HEK293 (cell line): ENCODE measurements around the gene RIBC2.

ENCODE experiments used
- CTCF ChIA-PET: fragments of 350-600 bp; formaldehyde crosslinking; extraction: SDS; loops from one replicate; lab custom pipeline; 2021; ENCODE audit warnings: antibody characterized with exemption; lab: Yijun Ruan, JAX
- POLR2A ChIA-PET: fragments of 300-600 bp; formaldehyde crosslinking; extraction: SDS; loops from one replicate; lab custom pipeline; 2020; ENCODE audit warnings: antibody characterized with exemption, inconsistent platforms; lab: Yijun Ruan, JAX
- H3K27ac ChIP-seq: fragments of 200-500 bp; sonication (Bioruptor generic); 2 replicates; pipeline ENCODE4 v1.5.1; 2014; ENCODE audit warnings: low read depth, low read length, control low read depth, inconsistent platforms; ENCODE audit errors: extremely low read depth
- H3K36me3 ChIP-seq, 2 experiments: fragments of 200-500 bp in 1 of 2; sonication (Bioruptor generic) in 1 of 2; 1 replicate in 1 of 2; 2 replicates in 1 of 2; pipeline ENCODE4 v1.5.1; 2014 to 2017; ENCODE audit warnings: inconsistent platforms in 2 of 2, low read length in 2 of 2; ENCODE audit not compliant: control insufficient read depth in 2 of 2, insufficient read depth in 1 of 2
- H3K4me1 ChIP-seq: fragments of 200-500 bp; sonication (Bioruptor generic); 2 replicates; pipeline ENCODE4 v1.5.1; 2014; ENCODE audit warnings: mild to moderate bottlenecking, low read length, inconsistent platforms; ENCODE audit not compliant: control insufficient read depth, insufficient read depth
- H3K4me3 ChIP-seq: 2 replicates; pipeline ENCODE4 v1.5.1; 2011; ENCODE audit warnings: low read depth, mild to moderate bottlenecking, control low read depth, low read length, moderate library complexity
- H3K9me3 ChIP-seq: fragments of 200-500 bp; sonication (Bioruptor generic); 2 replicates; pipeline ENCODE4 v1.5.1; 2014; ENCODE audit warnings: low read depth, low read length, inconsistent platforms; ENCODE audit not compliant: control insufficient read depth, insufficient read depth
- HOXA7 ChIP-seq: sonication (generic); formaldehyde crosslinking; IDR thresholded peaks from 2 replicates; pipeline ENCODE4 v1.8.1; 2022; ENCODE audit warnings: missing genetic modification reagents, borderline replicate concordance
- KLF16 ChIP-seq: fragments of 450-650 bp; formaldehyde crosslinking; IDR thresholded peaks from 2 replicates; pipeline ENCODE4 v1.5.1; 2017; ENCODE audit warnings: missing biosample characterization, missing genetic modification characterization
- MEIS1 ChIP-seq: sonication (generic); formaldehyde crosslinking; IDR thresholded peaks from 2 replicates; pipeline ENCODE4 v1.8.1; 2022; ENCODE audit warnings: missing genetic modification reagents, mild to moderate bottlenecking, borderline replicate concordance
- REPIN1 ChIP-seq: fragments of 450-650 bp; formaldehyde crosslinking; IDR thresholded peaks from 2 replicates; pipeline ENCODE4 v1.5.1; 2017; ENCODE audit warnings: missing biosample characterization, missing genetic modification characterization, low read depth
- TCF7L2 ChIP-seq: IDR thresholded peaks from 2 replicates; pipeline ENCODE4 v1.6.1; 2011; ENCODE audit warnings: low read depth, mild to moderate bottlenecking, inconsistent platforms, low read length, moderate library complexity, borderline replicate concordance
- ZFP41 ChIP-seq: fragments of 450-650 bp; formaldehyde crosslinking; IDR thresholded peaks from 2 replicates; pipeline ENCODE4 v1.5.1; 2016; ENCODE audit warnings: missing biosample characterization, missing genetic modification characterization, borderline replicate concordance
- ZNF16 ChIP-seq: fragments of 450-650 bp; formaldehyde crosslinking; IDR thresholded peaks from 2 replicates; pipeline ENCODE4 v1.5.1; 2016; ENCODE audit warnings: low read depth, missing biosample characterization, missing genetic modification characterization
- ZNF184 ChIP-seq: fragments of 450-650 bp; IDR thresholded peaks from 2 replicates; pipeline ENCODE4 v1.5.1; 2018; ENCODE audit warnings: missing biosample characterization, mild to moderate bottlenecking, missing genetic modification characterization
- ZNF19 ChIP-seq: fragments of 450-650 bp; formaldehyde crosslinking; IDR thresholded peaks from 2 replicates; pipeline ENCODE4; 2016; ENCODE audit warnings: missing biosample characterization, missing genetic modification characterization, low read depth
- ZNF223 ChIP-seq: fragments of 450-650 bp; formaldehyde crosslinking; IDR thresholded peaks from 2 replicates; pipeline ENCODE4 v1.5.1; 2016; ENCODE audit warnings: missing biosample characterization, missing genetic modification characterization
- ZNF26 ChIP-seq: fragments of 450-650 bp; formaldehyde crosslinking; IDR thresholded peaks from 2 replicates; pipeline ENCODE4 v1.5.1; 2016; ENCODE audit warnings: missing biosample characterization, missing genetic modification characterization
- ZNF488 ChIP-seq: fragments of 450-650 bp; formaldehyde crosslinking; IDR thresholded peaks from 2 replicates; pipeline ENCODE4 v1.5.1; 2016; ENCODE audit warnings: missing biosample characterization, missing genetic modification characterization
- ZNF580 ChIP-seq: fragments of 450-650 bp; formaldehyde crosslinking; IDR thresholded peaks from 2 replicates; pipeline ENCODE4 v1.5.1; 2016; ENCODE audit warnings: missing biosample characterization, missing genetic modification characterization
- ZNF658 ChIP-seq: fragments of 450-650 bp; formaldehyde crosslinking; IDR thresholded peaks from 2 replicates; pipeline ENCODE4; 2016; ENCODE audit warnings: missing biosample characterization, missing genetic modification characterization
- ZNF701 ChIP-seq: fragments of 450-650 bp; formaldehyde crosslinking; IDR thresholded peaks from 2 replicates; pipeline ENCODE4 v1.5.1; 2016; ENCODE audit warnings: missing biosample characterization, missing genetic modification characterization
- ZNF76 ChIP-seq: fragments of 450-650 bp; formaldehyde crosslinking; IDR thresholded peaks from 2 replicates; pipeline ENCODE4; 2016; ENCODE audit warnings: low read depth, missing biosample characterization, missing genetic modification characterization, borderline replicate concordance

Gene RIBC2

GRCh38 chr22:45421349-45422055 is 8.0 kb downstream of the RIBC2 start:
- no peak overlapping the region for H3K4me3 ChIP-seq
- H3K4me1 ChIP-seq: no peaks in the 10 kb centered on the region
- no peaks in the 10 kb centered on the region for H3K9me3 ChIP-seq
- CTCF ChIA-PET: interaction anchor here (1.1 kb wide), 1 partner anchor 17 kb away, joined by 3 read pairs; no protein-coding TSS in a partner anchor
- no peak for TF ChIP-seq ZNF26 (tag by site-specific recombination)
- no peak for TF ChIP-seq ZNF19
- no peak for TF ChIP-seq ZFP41
- no peak for TF ChIP-seq ZNF184 (tag by site-specific recombination)
- TF ChIP-seq ZNF223 (tag by site-specific recombination): no peak
- TF ChIP-seq TCF7L2: no peak
- TF ChIP-seq, all 188 proteins: peak for 0
- Histone ChIP-seq H3K27ac (no peak overlapping the region), H3K36me3 (no peaks in the 10 kb centered on the region; a peak in 1 of 3 replicates)
- POLR2A ChIA-PET: no interaction called here

GRCh38 chr22:45422237-45422983 is 8.9 kb downstream of the RIBC2 start:
- no peaks in the 10 kb centered on the region for H3K36me3 ChIP-seq
- CTCF ChIA-PET: interaction anchor here (0.9 to 1.1 kb wide), 2 partner anchors 16 to 131 kb away, joined by 3 to 8 read pairs; no protein-coding TSS in a partner anchor
- H3K4me3 ChIP-seq: no peak overlapping the region
- H3K27ac ChIP-seq: no peak overlapping the region
- TF ChIP-seq ZNF16 (tag by site-specific recombination) (no peak), ZNF76 (tag by site-specific recombination) (no peak), ZNF580 (tag by site-specific recombination) (no peak), REPIN1 (tag by site-specific recombination) (no peak)
- POLR2A ChIA-PET: no interaction called here
- H3K9me3 ChIP-seq: no peaks in the 10 kb centered on the region
- H3K4me1 ChIP-seq: no peaks in the 10 kb centered on the region

- no peak overlapping the region for H3K27ac ChIP-seq
- no peaks in the 10 kb centered on the region for H3K36me3 ChIP-seq
- TF ChIP-seq ZNF658 (tag by site-specific recombination) (no peak), KLF16 (tag by site-specific recombination) (no peak), ZNF488 (no peak), HOXA7 (CRISPR knock-in tag) (no peak), ZNF701 (no peak), MEIS1 (CRISPR knock-in tag) (no peak)
- ChIA-PET CTCF (interaction anchor here (0.9 kb wide), 1 partner anchor 130 kb away, joined by 8 read pairs; no protein-coding TSS in a partner anchor), POLR2A (no interaction called here)
- no peaks in the 10 kb centered on the region for H3K9me3 ChIP-seq
- no peak overlapping the region for H3K4me3 ChIP-seq
- H3K4me1 ChIP-seq: no peaks in the 10 kb centered on the region
Measured at GRCh38 chr22:45423524-45423923, 10.0 kb downstream of the RIBC2 start.
